Neutrophil (primary cell): ENCODE data around the gene KRTAP26-1.

Experiments used
- H3K27ac ChIP-seq: fragments of 200-600 bp; sonication (generic); 2 replicates; pipeline ENCODE4 v1.5.1; 2016; ENCODE audit warnings: mild to moderate bottlenecking, moderate library complexity
- H3K27me3 ChIP-seq: fragments of 200-600 bp; sonication (generic); 2 replicates; pipeline ENCODE4 v1.6.0; 2016; ENCODE audit warnings: mild to moderate bottlenecking
- H3K36me3 ChIP-seq: fragments of 200-600 bp; sonication (generic); 2 replicates; pipeline ENCODE4 v1.5.1; 2017
- H3K4me1 ChIP-seq, 2 experiments: fragments of 200-600 bp in 1 of 2; sonication (generic) in 1 of 2; 1 replicate in 1 of 2; 2 replicates in 1 of 2; pipeline versions ENCODE4 v1.5.1 to v1.6.1; 2013 to 2016; ENCODE audit warnings: low read depth in 1 of 2, low read length in 1 of 2, mild to moderate bottlenecking in 1 of 2, moderate library complexity in 1 of 2; ENCODE audit not compliant: control insufficient read depth in 1 of 2, insufficient read depth in 1 of 2
- H3K4me3 ChIP-seq, 2 experiments: fragments of 200-600 bp in 1 of 2; sonication (generic) in 1 of 2; 1 replicate in 1 of 2; 2 replicates in 1 of 2; pipeline ENCODE4 v1.5.1; 2013 to 2016; ENCODE audit warnings: low read depth in 1 of 2, low read length in 1 of 2, mild to moderate bottlenecking in 1 of 2, moderate library complexity in 1 of 2
- H3K9me3 ChIP-seq: fragments of 200-600 bp; sonication (generic); 2 replicates; pipeline ENCODE4 v1.5.1; 2016
- TF ChIP-seq, protein P1 (sequence below): fragments of 200-600 bp; sonication (generic); IDR thresholded peaks from 2 replicates; pipeline ENCODE4 v1.5.1; 2016; ENCODE audit warnings: antibody characterized with exemption

Gene KRTAP26-1

DNA sequence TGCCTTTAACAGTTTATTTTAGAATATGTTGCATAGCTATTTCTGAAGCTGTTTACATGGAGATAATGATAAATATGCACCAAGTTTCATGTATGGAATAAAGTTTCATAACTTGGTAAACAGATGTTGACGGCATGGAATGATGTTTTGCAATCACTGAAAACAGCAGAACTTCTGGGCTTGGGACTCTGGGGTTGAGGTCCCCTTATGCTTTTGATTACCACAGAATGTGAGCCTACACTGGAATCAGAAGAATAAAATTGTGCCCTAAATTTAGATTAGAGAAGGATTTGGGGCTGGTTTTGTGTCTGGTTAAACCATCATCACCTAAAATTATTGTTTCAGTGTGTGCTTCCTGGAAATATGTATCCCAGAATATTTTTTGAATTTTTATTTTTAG lies 48.5 kb downstream of the KRTAP26-1 start:
- TF ChIP-seq, protein P1, sequence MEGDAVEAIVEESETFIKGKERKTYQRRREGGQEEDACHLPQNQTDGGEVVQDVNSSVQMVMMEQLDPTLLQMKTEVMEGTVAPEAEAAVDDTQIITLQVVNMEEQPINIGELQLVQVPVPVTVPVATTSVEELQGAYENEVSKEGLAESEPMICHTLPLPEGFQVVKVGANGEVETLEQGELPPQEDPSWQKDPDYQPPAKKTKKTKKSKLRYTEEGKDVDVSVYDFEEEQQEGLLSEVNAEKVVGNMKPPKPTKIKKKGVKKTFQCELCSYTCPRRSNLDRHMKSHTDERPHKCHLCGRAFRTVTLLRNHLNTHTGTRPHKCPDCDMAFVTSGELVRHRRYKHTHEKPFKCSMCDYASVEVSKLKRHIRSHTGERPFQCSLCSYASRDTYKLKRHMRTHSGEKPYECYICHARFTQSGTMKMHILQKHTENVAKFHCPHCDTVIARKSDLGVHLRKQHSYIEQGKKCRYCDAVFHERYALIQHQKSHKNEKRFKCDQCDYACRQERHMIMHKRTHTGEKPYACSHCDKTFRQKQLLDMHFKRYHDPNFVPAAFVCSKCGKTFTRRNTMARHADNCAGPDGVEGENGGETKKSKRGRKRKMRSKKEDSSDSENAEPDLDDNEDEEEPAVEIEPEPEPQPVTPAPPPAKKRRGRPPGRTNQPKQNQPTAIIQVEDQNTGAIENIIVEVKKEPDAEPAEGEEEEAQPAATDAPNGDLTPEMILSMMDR, result no peak
- Histone ChIP-seq H3K4me3 (no peak overlapping the region), H3K36me3 (no peaks in the 10 kb centered on the region), H3K27ac (no peak overlapping the region), H3K4me1 (no peaks in the 10 kb centered on the region), H3K9me3 (no peaks in the 10 kb centered on the region), H3K27me3 (no peaks in the 10 kb centered on the region)

DNA sequence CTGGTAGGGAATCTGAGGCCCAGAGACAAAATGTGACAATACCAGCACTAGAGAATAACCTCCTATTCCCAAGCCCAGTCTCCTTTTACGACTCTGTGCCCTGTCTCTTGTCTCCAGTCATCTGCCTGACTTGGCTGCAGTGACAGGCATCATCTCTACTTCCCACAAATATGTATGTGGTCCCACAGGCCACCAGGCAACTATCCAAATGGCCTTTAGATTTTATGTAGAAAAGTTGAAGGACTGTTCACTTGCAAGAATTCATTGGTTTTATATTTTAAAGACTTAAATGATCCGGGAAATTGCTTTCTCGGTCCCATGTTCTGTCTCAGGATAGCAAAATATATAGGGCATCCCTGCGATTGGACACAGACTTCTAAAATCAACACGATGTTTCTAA lies 49.0 kb downstream of the KRTAP26-1 start:
- Histone ChIP-seq H3K27ac (no peak overlapping the region), H3K36me3 (no peaks in the 10 kb centered on the region)

DNA sequence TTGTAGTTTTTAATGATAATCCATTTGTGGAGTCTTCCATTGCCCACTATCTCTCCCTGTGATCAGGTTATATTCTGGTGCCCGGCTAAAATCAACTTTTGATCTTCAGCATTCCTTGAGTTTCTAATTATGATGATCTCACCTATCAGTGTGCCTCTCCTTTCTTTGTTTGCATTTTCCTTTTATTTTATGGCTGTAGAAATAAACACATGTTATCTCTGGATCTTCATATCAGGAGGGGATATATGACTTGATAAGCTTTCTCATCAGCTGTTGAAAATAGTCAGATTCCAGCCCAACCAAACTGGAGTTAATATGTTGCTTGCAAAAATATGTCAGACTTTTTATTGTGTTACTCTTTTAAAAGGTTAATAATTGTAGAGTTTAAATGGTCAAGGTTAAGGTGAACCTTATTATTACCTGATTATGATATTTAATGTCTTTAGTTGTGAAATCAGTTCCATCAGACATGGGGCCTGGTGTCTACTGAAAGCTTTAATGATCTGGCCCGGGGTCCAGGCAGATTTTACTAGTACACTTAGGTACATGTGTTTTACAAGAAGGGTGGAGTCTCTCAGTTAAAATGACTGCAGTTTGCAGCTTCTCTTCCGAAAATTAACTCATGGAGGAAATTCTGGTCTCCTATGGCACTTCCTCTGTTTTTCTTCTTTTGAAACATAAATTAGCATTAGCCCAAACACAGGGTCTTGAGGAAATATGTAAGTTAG lies 50.1 kb downstream of the KRTAP26-1 start:
- Histone ChIP-seq H3K36me3 (no peaks in the 10 kb centered on the region), H3K4me3 (no peak overlapping the region), H3K27ac (no peak overlapping the region), H3K4me1 (no peaks in the 10 kb centered on the region), H3K27me3 (no peaks in the 10 kb centered on the region), H3K9me3 (no peaks in the 10 kb centered on the region)
- TF ChIP-seq, protein P1, result no peak

More for the DNA sequence above, 49.0 kb downstream of the KRTAP26-1 start:
- TF ChIP-seq, protein P1, result no peak
- no peaks in the 10 kb centered on the region for H3K4me1 ChIP-seq
- H3K4me3 ChIP-seq, result no peak overlapping the region
- H3K27me3 ChIP-seq, result no peaks in the 10 kb centered on the region
- H3K9me3 ChIP-seq, result no peaks in the 10 kb centered on the region
